ENCODE results near the gene CRLF1.
"Not testable (repeated sequence)": the region's sequence is repeated elsewhere in the genome, so short reads cannot be mapped to it uniquely, and the experiment has no call there.

Gene CRLF1

DNA sequence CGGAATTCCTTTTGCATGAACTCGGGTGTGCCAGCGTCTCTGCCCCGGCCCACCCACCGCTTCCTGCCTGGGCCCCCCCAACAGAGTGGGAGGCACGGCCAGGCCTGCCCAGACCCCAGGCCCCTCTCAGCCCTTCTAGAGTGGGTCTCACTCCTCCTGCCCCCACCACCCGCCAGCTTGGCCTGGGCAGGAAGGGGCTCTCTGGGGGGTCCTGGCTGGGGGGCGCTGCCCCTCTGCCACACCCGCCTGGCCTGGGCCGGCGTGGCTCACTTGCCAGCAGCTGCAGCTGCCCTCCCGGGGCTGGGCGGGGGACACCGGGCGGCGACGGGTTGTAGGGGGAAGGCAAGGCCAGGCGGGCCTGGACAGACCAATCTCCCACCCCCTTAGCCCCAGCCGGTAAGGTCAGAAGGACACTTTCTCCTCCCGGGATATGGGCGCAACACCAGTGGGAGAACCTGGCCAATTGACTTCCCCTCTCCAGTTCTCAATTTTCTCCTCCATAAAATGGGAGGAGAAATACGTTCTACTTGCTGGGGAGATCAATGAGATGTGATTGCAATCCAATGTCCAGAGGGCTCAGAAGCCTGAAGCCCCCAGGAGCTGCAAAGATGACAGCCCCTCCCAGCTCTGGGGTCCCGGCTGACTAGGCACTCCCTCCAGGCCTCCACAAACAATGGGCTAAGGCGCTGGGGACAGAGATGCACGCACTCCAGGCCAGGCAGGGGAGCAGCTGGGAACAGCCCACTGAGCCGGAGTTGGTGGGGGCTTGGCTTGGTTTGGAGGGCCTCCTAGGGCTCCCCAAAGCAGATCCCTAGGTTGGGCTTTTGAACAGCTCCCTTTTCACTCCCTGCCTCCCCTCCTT, 2.4 kb downstream of the CRLF1 start:
- Histone ChIP-seq H3K27ac (peak overlapping the region in 1 of 2 donors; percentile 76), H3K4me3 (peak overlapping the region; percentile 71)
- no peak for DNase-seq (ENCODE audit: low spot score)
- TF ChIP-seq, protein P1, sequence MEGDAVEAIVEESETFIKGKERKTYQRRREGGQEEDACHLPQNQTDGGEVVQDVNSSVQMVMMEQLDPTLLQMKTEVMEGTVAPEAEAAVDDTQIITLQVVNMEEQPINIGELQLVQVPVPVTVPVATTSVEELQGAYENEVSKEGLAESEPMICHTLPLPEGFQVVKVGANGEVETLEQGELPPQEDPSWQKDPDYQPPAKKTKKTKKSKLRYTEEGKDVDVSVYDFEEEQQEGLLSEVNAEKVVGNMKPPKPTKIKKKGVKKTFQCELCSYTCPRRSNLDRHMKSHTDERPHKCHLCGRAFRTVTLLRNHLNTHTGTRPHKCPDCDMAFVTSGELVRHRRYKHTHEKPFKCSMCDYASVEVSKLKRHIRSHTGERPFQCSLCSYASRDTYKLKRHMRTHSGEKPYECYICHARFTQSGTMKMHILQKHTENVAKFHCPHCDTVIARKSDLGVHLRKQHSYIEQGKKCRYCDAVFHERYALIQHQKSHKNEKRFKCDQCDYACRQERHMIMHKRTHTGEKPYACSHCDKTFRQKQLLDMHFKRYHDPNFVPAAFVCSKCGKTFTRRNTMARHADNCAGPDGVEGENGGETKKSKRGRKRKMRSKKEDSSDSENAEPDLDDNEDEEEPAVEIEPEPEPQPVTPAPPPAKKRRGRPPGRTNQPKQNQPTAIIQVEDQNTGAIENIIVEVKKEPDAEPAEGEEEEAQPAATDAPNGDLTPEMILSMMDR (IDR thresholded peaks at IDR 0.05), result no peak

DNA sequence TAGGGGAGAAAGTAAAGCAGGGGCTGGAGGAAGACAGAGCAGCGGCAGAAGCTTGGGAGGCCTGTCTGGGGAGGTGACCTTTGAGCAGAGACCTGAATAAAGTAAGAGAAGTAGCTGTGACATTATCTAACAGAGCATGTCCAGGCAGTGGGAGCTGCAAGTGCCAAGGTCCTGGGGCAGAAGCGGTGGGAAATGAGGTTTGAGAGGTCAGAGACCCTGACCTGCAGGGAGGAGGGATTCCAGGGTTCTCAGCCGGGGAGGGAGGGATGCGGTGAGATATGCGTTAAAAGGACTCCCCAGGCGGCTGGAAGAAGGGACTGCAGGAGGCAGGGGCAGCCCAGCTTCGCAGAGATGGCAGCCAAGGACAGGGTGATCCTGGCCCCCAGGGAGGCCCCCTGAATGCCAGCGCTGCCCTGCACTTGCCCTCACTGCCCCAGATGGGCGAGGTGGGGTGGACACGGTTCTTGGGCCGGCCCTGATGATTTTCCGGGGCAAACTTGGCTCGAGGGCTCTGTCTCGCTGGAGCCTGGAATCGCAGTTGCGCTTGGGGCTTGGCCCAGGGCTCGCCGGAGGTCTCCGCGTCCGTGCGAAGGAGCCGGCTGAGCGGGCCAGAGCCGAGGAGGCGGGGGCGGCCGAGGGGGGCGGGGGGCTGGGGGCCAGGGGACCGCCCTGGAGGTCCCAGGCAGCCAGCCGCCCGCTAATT, 3.2 kb downstream of the CRLF1 start:
- H3K27ac ChIP-seq, result peak overlapping the region in 1 of 2 donors; percentile 76
- no peak for DNase-seq (ENCODE audit: low spot score)
- H3K4me3 ChIP-seq, result peak overlapping the region; percentile 71
- TF ChIP-seq, protein P1 (IDR thresholded peaks at IDR 0.05), result no peak

DNA sequence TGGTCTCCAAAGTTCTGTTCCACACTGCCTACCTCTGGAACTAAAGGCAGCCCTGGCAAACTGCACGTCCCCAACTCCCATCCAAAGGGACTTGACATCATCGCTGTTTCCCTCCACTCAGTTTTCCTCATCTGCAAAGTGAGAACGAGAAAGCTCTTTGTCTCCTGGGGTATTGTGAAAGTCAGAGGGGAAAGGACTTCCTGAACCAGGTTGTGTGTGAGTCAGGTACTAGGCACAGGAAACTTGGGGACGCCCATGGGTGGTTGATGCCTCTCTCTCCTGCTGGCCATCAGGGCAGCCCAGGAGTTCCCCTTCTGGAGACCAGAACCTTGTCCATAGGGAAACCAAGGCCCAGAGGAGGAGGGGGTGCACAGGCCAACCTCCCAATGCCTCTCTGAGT, 4.7 kb downstream of the CRLF1 start:
- TF ChIP-seq, protein P1 (IDR thresholded peaks at IDR 0.05), result no peak

GRCh38 chr19:18600692-18601397, 5.8 kb downstream of the CRLF1 start:
- not testable (repeated sequence) for H3K4me3 ChIP-seq; H3K27ac ChIP-seq; DNase-seq (ENCODE audit: low spot score)

More for the DNA sequence above, 4.7 kb downstream of the CRLF1 start:
- no peak for DNase-seq (ENCODE audit: low spot score)
- Histone ChIP-seq H3K27ac (no peak overlapping the region), H3K4me3 (no peak overlapping the region)

DNA sequence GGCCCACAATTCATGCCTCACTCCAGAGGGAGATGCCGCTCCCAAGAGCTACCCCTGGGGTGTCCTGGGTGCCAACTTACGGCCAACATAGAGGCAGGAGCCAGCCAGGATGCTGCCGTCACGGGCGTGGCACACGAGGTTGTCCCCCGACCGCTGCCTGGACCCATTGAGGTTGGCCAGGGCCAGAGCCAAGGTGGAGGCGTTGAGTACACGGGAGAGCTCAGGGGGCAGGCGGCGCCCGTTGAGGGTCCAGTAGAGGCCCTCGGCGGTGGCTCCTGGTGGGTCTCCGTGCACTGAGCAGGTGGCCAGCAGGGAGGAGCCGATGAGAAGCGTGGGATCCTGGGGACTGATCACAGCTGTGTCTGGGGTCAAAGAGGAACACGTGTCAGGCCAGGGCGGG, 7.1 kb downstream of the CRLF1 start:
- DNase-seq (ENCODE audit: low spot score), result no peak
- Histone ChIP-seq H3K4me3 (no peak overlapping the region), H3K27ac (no peak overlapping the region)
- TF ChIP-seq, protein P1 (IDR thresholded peaks at IDR 0.05), result no peak

- TF ChIP-seq, protein P1 (IDR thresholded peaks at IDR 0.05), result no peak
- no peak overlapping the region for H3K27ac ChIP-seq
- no peak overlapping the region for H3K4me3 ChIP-seq
- DNase-seq (ENCODE audit: low spot score), result no peak
These were observed 8.6 kb downstream of the CRLF1 start for GRCh38 chr19:18597809-18598660.

Data from coronary artery (tissue), 2 donors.